Mucosa of rectum (tissue), 2 donors: Measurements from ENCODE around the gene RAB11FIP4.

Experiments used
- H3K27ac ChIP-seq, 2 donors: one replicate each; pipeline ENCODE4 v1.7.0; 2013; ENCODE audit warnings: inconsistent platforms in 2 of 2, low read depth in 2 of 2, low read length in 2 of 2
- H3K27me3 ChIP-seq, 2 donors: one replicate each; pipeline ENCODE4 v1.7.0; 2013; ENCODE audit warnings: low read length in 2 of 2; ENCODE audit not compliant: control insufficient read depth in 2 of 2, insufficient read depth in 2 of 2
- H3K36me3 ChIP-seq, 2 donors: one replicate each; pipeline ENCODE4 v1.7.0; 2013; ENCODE audit warnings: low read length in 2 of 2; ENCODE audit not compliant: control insufficient read depth in 2 of 2, insufficient read depth in 2 of 2
- H3K4me1 ChIP-seq, 2 donors: one replicate each; pipeline ENCODE4 v1.7.0; 2013; ENCODE audit warnings: low read length in 2 of 2, mild to moderate bottlenecking in 1 of 2; ENCODE audit not compliant: control insufficient read depth in 2 of 2, insufficient read depth in 2 of 2
- H3K4me3 ChIP-seq, 2 donors: one replicate each; pipeline ENCODE4 v1.7.0; 2013; ENCODE audit warnings: low read length in 2 of 2
- H3K9ac ChIP-seq, 2 donors: one replicate each; pipeline ENCODE4 v1.7.0; 2013; ENCODE audit warnings: low read length in 2 of 2, low read depth in 1 of 2, mild to moderate bottlenecking in 1 of 2
- H3K9me3 ChIP-seq, 2 donors: one replicate each; pipeline ENCODE4 v1.7.0; 2013; ENCODE audit warnings: low read length in 2 of 2; ENCODE audit not compliant: control insufficient read depth in 2 of 2
- donor health status: healthy.
- donor health status: Normal muscosa, but diverticular disease.

Gene RAB11FIP4

GRCh38 chr17:31457391-31458234, 66.1 kb downstream of the RAB11FIP4 start:
- Histone ChIP-seq H3K36me3 (no peaks in the 10 kb centered on the region), H3K9me3 (no peaks in the 10 kb centered on the region), H3K27ac (no peak overlapping the region), H3K4me3 (no peak overlapping the region), H3K27me3 (no peaks in the 10 kb centered on the region), H3K9ac (no peak overlapping the region), H3K4me1 (no peaks in the 10 kb centered on the region)

- Histone ChIP-seq H3K4me3 (no peak overlapping the region), H3K4me1 (no peaks in the 10 kb centered on the region), H3K9me3 (no peaks in the 10 kb centered on the region), H3K27me3 (no peaks in the 10 kb centered on the region), H3K9ac (no peak overlapping the region), H3K27ac (no peak overlapping the region), H3K36me3 (no peaks in the 10 kb centered on the region)
These were observed 67.4 kb downstream of the RAB11FIP4 start for GRCh38 chr17:31458829-31459228.

DNA sequence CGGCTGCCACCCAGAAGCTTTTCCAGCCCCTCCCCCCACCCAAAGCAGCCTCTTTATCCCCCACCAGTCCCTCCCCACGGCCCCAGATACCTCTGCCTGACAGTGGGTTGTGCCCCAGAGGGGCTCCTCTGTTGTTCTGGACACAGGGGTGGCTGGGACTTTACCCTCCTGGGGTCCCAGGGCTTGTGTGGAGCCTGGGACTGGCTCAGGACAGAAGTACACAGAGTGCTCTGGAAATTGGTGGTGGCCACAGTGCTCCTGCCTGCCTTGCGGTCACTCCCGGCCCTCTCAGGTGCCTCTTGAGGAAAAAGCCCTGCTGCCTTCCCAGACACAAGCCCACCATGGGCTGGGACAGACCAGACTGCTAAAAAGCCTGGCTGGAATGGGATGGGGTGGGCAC, 68.2 kb downstream of the RAB11FIP4 start:
- Histone ChIP-seq H3K4me1 (no peaks in the 10 kb centered on the region), H3K27ac (no peak overlapping the region), H3K27me3 (no peaks in the 10 kb centered on the region), H3K4me3 (no peak overlapping the region), H3K9me3 (no peaks in the 10 kb centered on the region), H3K9ac (no peak overlapping the region), H3K36me3 (no peaks in the 10 kb centered on the region)

DNA sequence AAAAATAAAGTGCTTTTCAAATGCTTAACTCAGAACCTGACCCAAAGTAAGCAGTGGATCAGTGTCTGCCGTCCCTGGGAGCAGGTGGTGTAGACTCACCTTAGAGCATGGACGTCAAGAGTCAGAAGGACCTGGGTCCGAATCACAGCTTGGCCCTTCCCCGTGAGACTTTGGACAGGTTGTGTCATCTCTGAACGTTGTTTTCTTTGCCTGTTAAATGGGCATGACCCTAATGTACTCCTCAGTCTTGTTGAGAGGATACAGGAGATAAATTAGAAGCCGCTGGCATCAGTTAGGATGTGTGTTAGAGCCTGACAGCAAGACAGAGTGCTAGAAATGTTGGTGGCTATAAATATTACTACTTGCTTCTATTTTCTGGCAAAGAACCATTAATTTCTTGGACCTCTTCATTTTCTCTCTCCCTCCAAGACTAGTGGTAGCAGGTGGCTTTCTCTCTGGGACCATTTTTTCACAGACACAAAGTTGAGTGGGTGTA, 68.8 kb downstream of the RAB11FIP4 start:
- H3K36me3 ChIP-seq, result no peaks in the 10 kb centered on the region
- H3K27ac ChIP-seq, result no peak overlapping the region
- no peaks in the 10 kb centered on the region for H3K27me3 ChIP-seq
- H3K9me3 ChIP-seq, result no peaks in the 10 kb centered on the region
- no peaks in the 10 kb centered on the region for H3K4me1 ChIP-seq
- H3K9ac ChIP-seq, result no peak overlapping the region
- no peak overlapping the region for H3K4me3 ChIP-seq

- H3K36me3 ChIP-seq, result no peaks in the 10 kb centered on the region
- H3K27me3 ChIP-seq, result no peaks in the 10 kb centered on the region
- no peak overlapping the region for H3K27ac ChIP-seq
- H3K4me3 ChIP-seq, result no peak overlapping the region
- no peaks in the 10 kb centered on the region for H3K4me1 ChIP-seq
- H3K9ac ChIP-seq, result no peak overlapping the region
- H3K9me3 ChIP-seq, result no peaks in the 10 kb centered on the region
These were observed 69.8 kb downstream of the RAB11FIP4 start for GRCh38 chr17:31461227-31461810.

GRCh38 chr17:31462261-31462660, 70.8 kb downstream of the RAB11FIP4 start:
- H3K9ac ChIP-seq, result no peak overlapping the region
- H3K27ac ChIP-seq, result no peak overlapping the region
- H3K4me1 ChIP-seq, result no peaks in the 10 kb centered on the region
- no peaks in the 10 kb centered on the region for H3K9me3 ChIP-seq
- H3K4me3 ChIP-seq, result no peak overlapping the region
- H3K36me3 ChIP-seq, result no peaks in the 10 kb centered on the region
- H3K27me3 ChIP-seq, result no peaks in the 10 kb centered on the region

GRCh38 chr17:31466096-31466760, 74.8 kb downstream of the RAB11FIP4 start:
- H3K4me3 ChIP-seq, result no peak overlapping the region
- H3K9ac ChIP-seq, result no peak overlapping the region
- H3K27me3 ChIP-seq, result no peaks in the 10 kb centered on the region
- H3K4me1 ChIP-seq, result no peaks in the 10 kb centered on the region
- H3K36me3 ChIP-seq, result no peaks in the 10 kb centered on the region
- no peak overlapping the region for H3K27ac ChIP-seq
- H3K9me3 ChIP-seq, result no peaks in the 10 kb centered on the region

GRCh38 chr17:31467502-31468256, 76.2 kb downstream of the RAB11FIP4 start:
- Histone ChIP-seq H3K27me3 (no peaks in the 10 kb centered on the region), H3K36me3 (no peaks in the 10 kb centered on the region), H3K9me3 (no peaks in the 10 kb centered on the region), H3K27ac (no peak overlapping the region), H3K9ac (no peak overlapping the region), H3K4me3 (no peak overlapping the region), H3K4me1 (no peaks in the 10 kb centered on the region)

DNA sequence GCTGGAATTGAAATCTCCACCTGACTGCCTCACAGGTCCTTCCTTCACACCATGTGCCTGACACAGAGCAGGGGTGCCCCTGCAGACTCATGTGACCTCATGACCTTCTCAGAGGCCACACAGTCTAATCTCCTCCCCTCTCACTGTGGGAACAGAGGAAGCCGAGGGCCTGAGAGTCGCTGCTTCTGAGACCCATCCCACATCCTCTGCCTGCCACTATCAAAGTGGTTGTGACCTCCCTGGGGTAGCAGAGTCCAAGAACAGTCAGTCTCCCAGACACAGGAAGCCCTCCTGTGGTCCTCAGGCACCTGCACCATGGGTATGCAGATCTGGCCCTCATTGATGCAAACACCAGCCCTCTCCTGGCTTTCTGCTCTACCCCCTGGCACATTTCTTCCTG, 78.5 kb downstream of the RAB11FIP4 start:
- no peaks in the 10 kb centered on the region for H3K27me3 ChIP-seq
- no peak overlapping the region for H3K9ac ChIP-seq
- H3K4me1 ChIP-seq, result no peaks in the 10 kb centered on the region
- H3K27ac ChIP-seq, result no peak overlapping the region
- no peaks in the 10 kb centered on the region for H3K36me3 ChIP-seq
- no peaks in the 10 kb centered on the region for H3K9me3 ChIP-seq
- H3K4me3 ChIP-seq, result no peak overlapping the region
